Endothelial cell of umbilical vein (primary cell): ENCODE measurements around the gene AP1M1. TPM values are rescaled to one million over a fixed set of nuclear protein-coding genes. Genes with fewer than 3 reads are reported as not detected.

Source experiments
- BruUV-seq: library from RNA; stranded (reverse); fragments of 400-500 nt; replicated peaks from 2 replicates; lab custom pipeline; 2021; lab: Mats Ljungman, UMichigan
- CTCF ChIA-PET: fragments of 300-600, 350-600 bp; sonication (Branson Sonifier 250); formaldehyde crosslinking; loops from one replicate; lab custom pipeline; 2021; ENCODE audit warnings: antibody characterized with exemption, inconsistent platforms; lab: Charles Lee
- POLR2A ChIA-PET: fragments of 300-600, 350-600 bp; sonication (Branson Sonifier 250); formaldehyde crosslinking; loops from one replicate; lab custom pipeline; 2021; ENCODE audit warnings: antibody characterized with exemption, inconsistent platforms; lab: Charles Lee
- DNase-seq: peaks from one replicate; pipeline ENCODE4 v3.0.0-alpha.2; 2011; ENCODE audit warnings: low read depth, low spot score
- FAIRE-seq: peaks from 2 replicates; lab custom pipeline; 2011; peaks lifted over from hg19 to GRCh38; lab: Jason Lieb, UNC
- H2AFZ ChIP-seq: 2 replicates; pipeline ENCODE4 v1.6.0; 2012; ENCODE audit warnings: low read depth, low read length, control low read depth, inconsistent platforms
- H3K27ac ChIP-seq: 2 replicates; pipeline ENCODE4 v1.5.1; 2011; ENCODE audit warnings: low read depth, mild to moderate bottlenecking, control low read depth, low read length, moderate library complexity; ENCODE audit not compliant: insufficient read depth
- H3K27me3 ChIP-seq, 2 experiments: 2 replicates each; pipeline versions ENCODE4 v1.6.0 to v1.6.1; 2011; ENCODE audit warnings: low read length in 2 of 2, mixed read lengths in 1 of 2; ENCODE audit not compliant: control insufficient read depth in 2 of 2, insufficient read depth in 2 of 2
- H3K36me3 ChIP-seq, 2 experiments: 2 replicates in 1 of 2; 3 replicates in 1 of 2; pipeline ENCODE4 v1.5.1; 2011; ENCODE audit warnings: low read length in 2 of 2, mild to moderate bottlenecking in 1 of 2, moderate library complexity in 1 of 2; ENCODE audit not compliant: control insufficient read depth in 2 of 2, insufficient read depth in 2 of 2; ENCODE audit errors: extremely low read depth in 1 of 2
- H3K4me1 ChIP-seq: 3 replicates; pipeline ENCODE4 v1.5.1; 2011; ENCODE audit warnings: mild to moderate bottlenecking, low read length; ENCODE audit not compliant: control insufficient read depth, insufficient read depth; ENCODE audit errors: extremely low read depth
- H3K4me2 ChIP-seq: 2 replicates; pipeline ENCODE4 v1.6.1; 2011; ENCODE audit warnings: low read length, control low read depth, mixed read lengths; ENCODE audit not compliant: insufficient read depth
- H3K4me3 ChIP-seq, 3 experiments: fragments of 200-600 bp in 1 of 3; sonication (generic), shearing (Covaris generic) in 1 of 3; replicated peaks in 1 of 3; 2 replicates each; pipeline ENCODE4 v1.5.1; 2011 to 2016; ENCODE audit warnings: control low read depth in 3 of 3, low read length in 3 of 3, mild to moderate bottlenecking in 2 of 3, inconsistent platforms in 1 of 3, low read depth in 1 of 3, moderate library complexity in 1 of 3; ENCODE audit not compliant: insufficient read depth in 1 of 3
- H3K79me2 ChIP-seq: 2 replicates; pipeline ENCODE4 v1.6.0; 2012; ENCODE audit warnings: low read length, inconsistent platforms; ENCODE audit not compliant: control insufficient read depth, insufficient read depth
- H3K9ac ChIP-seq: replicated peaks from 2 replicates; pipeline ENCODE3; 2011; ENCODE audit warnings: low read length, control low read depth; ENCODE audit not compliant: insufficient read depth; ENCODE audit errors: extremely low read depth
- H3K9me1 ChIP-seq: replicated peaks from 3 replicates; pipeline ENCODE4 v1.6.0; 2011; ENCODE audit warnings: mild to moderate bottlenecking, low read length; ENCODE audit not compliant: control insufficient read depth, insufficient read depth; ENCODE audit errors: extremely low read depth
- H3K9me3 ChIP-seq: replicated peaks from 2 replicates; pipeline ENCODE4 v1.5.1; 2012; ENCODE audit warnings: low read length, inconsistent platforms; ENCODE audit not compliant: control insufficient read depth, insufficient read depth
- H4K20me1 ChIP-seq: replicated peaks from 2 replicates; pipeline ENCODE3; 2011; ENCODE audit warnings: mild to moderate bottlenecking, low read length; ENCODE audit not compliant: control insufficient read depth, insufficient read depth; ENCODE audit errors: extremely low read depth
- CTCF ChIP-seq, 2 donors: IDR thresholded peaks; 1 replicate in 1 of 2; 2 replicates in 1 of 2; pipeline ENCODE4 v1.5.1; 2011; ENCODE audit warnings: low read length in 2 of 2, mild to moderate bottlenecking in 2 of 2, moderate library complexity in 2 of 2, control low read depth in 1 of 2, inconsistent platforms in 1 of 2, low read depth in 1 of 2; ENCODE audit not compliant: insufficient read depth in 1 of 2; ENCODE audit errors: extremely low read depth in 1 of 2
- EZH2 ChIP-seq: IDR thresholded peaks from 2 replicates; pipeline ENCODE4 v1.6.1; 2012; ENCODE audit warnings: borderline replicate concordance, low read depth, mild to moderate bottlenecking, moderate library complexity, low read length, inconsistent platforms; ENCODE audit not compliant: severe bottlenecking
- FOS ChIP-seq: IDR thresholded peaks from 2 replicates; pipeline ENCODE4 v1.6.1; 2011; ENCODE audit warnings: mild to moderate bottlenecking, low read length, moderate library complexity, borderline replicate concordance; ENCODE audit not compliant: insufficient read depth
- GATA2 ChIP-seq: IDR thresholded peaks from 2 replicates; pipeline ENCODE4 v1.7.0; 2011; ENCODE audit warnings: low read depth, mild to moderate bottlenecking, moderate library complexity, mixed read lengths, low read length; ENCODE audit not compliant: insufficient read length, insufficient read depth
- JUN ChIP-seq: IDR thresholded peaks from 2 replicates; pipeline ENCODE4 v1.6.1; 2011; ENCODE audit warnings: borderline replicate concordance, low read depth; ENCODE audit not compliant: insufficient read length, insufficient read depth
- MAX ChIP-seq: IDR thresholded peaks from 2 replicates; pipeline ENCODE4 v1.6.1; 2011; ENCODE audit not compliant: insufficient read depth, insufficient read length
- MYC ChIP-seq: IDR thresholded peaks from one replicate; pipeline ENCODE4 v1.6.1; 2011; ENCODE audit warnings: mild to moderate bottlenecking, low read depth, low read length
- POLR2A ChIP-seq: IDR thresholded peaks from 2 replicates; pipeline ENCODE4 v1.6.1; 2012; ENCODE audit warnings: low read depth, mild to moderate bottlenecking, control low read depth, low read length
- POLR2AphosphoS5 ChIP-seq: IDR thresholded peaks from 2 replicates; pipeline ENCODE4 v1.6.1; 2012; ENCODE audit warnings: low read depth, mild to moderate bottlenecking, control low read depth, low read length, moderate library complexity; ENCODE audit not compliant: insufficient read depth
- dilution Hi-C: fragments of 300-500 bp; cut with MboI; formaldehyde crosslinking; loops from one replicate; pipeline ENCODE4 v1.15.0; 2019; ENCODE audit warnings: low sequenced_read_pairs; ENCODE audit not compliant: extremely low pct_ligation_motif_present
- intact Hi-C: fragments of 100-400 bp; cut with micrococcal nuclease; formaldehyde crosslinking; loops from one replicate; pipeline ENCODE4 v1.10.0; 2022
- polyA plus RNA-seq, 4 experiments: library from polyadenylated mRNA; depleted of rRNA in 3 of 4; stranded (reverse) in 3 of 4; unstranded in 1 of 4; fragments of >200 nt; gene quantifications; 2 replicates each; pipeline versions ENCODE4 v1.2.1 to v1.2.3, GENCODE V29; 2011 to 2012; ENCODE audit warnings: missing spikeins in 1 of 4
- total RNA-seq: library from RNA; stranded (reverse); gene quantifications from 2 replicates; pipeline ENCODE4 v1.2.3, GENCODE V29; 2021

Gene AP1M1
- total and polyA plus RNA-seq, 2 donors (not counting 3 experiments of a cell fraction or from before 2014, with no cell fraction given): 99.3 to 129 TPM

- H3K4me2 ChIP-seq: no peak overlapping the region
- peaks cover 47% of the 10 kb centered on the region for H3K79me2 ChIP-seq
- ChIA-PET POLR2A (no interaction called here), CTCF (no interaction called here)
- TF ChIP-seq CTCF (IDR thresholded peaks at IDR 0.05; ENCODE audit: extremely low read depth in 1 of 2, insufficient read depth in 1 of 2, low read depth in 1 of 2, low read length in 2 of 2): no peak
- no peaks in the 10 kb centered on the region for H3K27me3 ChIP-seq
- DNase-seq (no peak), FAIRE-seq (no peak)
- peaks cover 5 to 26% of the 10 kb centered on the region in 2 experiments for H3K36me3 ChIP-seq
- BruUV-seq: no TSS peak
- no peaks in the 10 kb centered on the region for H4K20me1 ChIP-seq
- no peak overlapping the region for H2AFZ ChIP-seq
- peaks cover 21% of the 10 kb centered on the region for H3K4me1 ChIP-seq
- dilution Hi-C loops: loop anchor here (25.0 kb wide), 1 partner anchor 161 kb away; no protein-coding TSS in a partner anchor
- H3K9me3 ChIP-seq: no peaks in the 10 kb centered on the region
- H3K4me3 ChIP-seq: no peak overlapping the region
- no peak overlapping the region for H3K9ac ChIP-seq
- no peak overlapping the region for H3K27ac ChIP-seq
- intact Hi-C loops: no loop called here
- H3K9me1 ChIP-seq: no peaks in the 10 kb centered on the region
Observed at GRCh38 chr19:16201011-16201391, 3.3 kb downstream of the AP1M1 start.

GRCh38 chr19:16202320-16203255 is 4.9 kb downstream of the AP1M1 start:
- CTCF ChIA-PET: no interaction called here
- H3K9ac ChIP-seq: no peak overlapping the region
- H3K36me3 ChIP-seq: peaks cover 5 to 32% of the 10 kb centered on the region in 2 experiments
- no peak for FAIRE-seq
- no peaks in the 10 kb centered on the region for H3K9me3 ChIP-seq
- POLR2A ChIA-PET: no interaction called here
- no peak overlapping the region for H3K4me3 ChIP-seq
- H3K79me2 ChIP-seq: peaks cover 47% of the 10 kb centered on the region
- H3K9me1 ChIP-seq: no peaks in the 10 kb centered on the region
- intact Hi-C loops (no loop called here), dilution Hi-C loops (loop anchor here (25.0 kb wide), 1 partner anchor 160 kb away; no protein-coding TSS in a partner anchor)
- BruUV-seq: no TSS peak
- H3K4me2 ChIP-seq: no peak overlapping the region
- no peak overlapping the region for H3K27ac ChIP-seq
- H3K27me3 ChIP-seq: no peaks in the 10 kb centered on the region
- no peak overlapping the region for H2AFZ ChIP-seq
- no peak for DNase-seq
- peaks cover 10% of the 10 kb centered on the region for H3K4me1 ChIP-seq
- H4K20me1 ChIP-seq: no peaks in the 10 kb centered on the region
- TF ChIP-seq JUN (no peak), FOS (no peak), CTCF (IDR thresholded peaks at IDR 0.05; ENCODE audit: extremely low read depth in 1 of 2, insufficient read depth in 1 of 2, low read depth in 1 of 2, low read length in 2 of 2) (no peak), MYC (no peak), MAX (no peak), POLR2A (no peak), GATA2 (no peak), EZH2 (no peak), POLR2AphosphoS5 (no peak)
